Measurements from ENCODE around the gene RNASEH2B. TPM values are rescaled to one million over a fixed set of nuclear protein-coding genes. Genes with fewer than 3 reads are reported as not detected.

Gene RNASEH2B
- total RNA-seq, 1 experiment from 2014 or later, result 60.2 TPM

DNA sequence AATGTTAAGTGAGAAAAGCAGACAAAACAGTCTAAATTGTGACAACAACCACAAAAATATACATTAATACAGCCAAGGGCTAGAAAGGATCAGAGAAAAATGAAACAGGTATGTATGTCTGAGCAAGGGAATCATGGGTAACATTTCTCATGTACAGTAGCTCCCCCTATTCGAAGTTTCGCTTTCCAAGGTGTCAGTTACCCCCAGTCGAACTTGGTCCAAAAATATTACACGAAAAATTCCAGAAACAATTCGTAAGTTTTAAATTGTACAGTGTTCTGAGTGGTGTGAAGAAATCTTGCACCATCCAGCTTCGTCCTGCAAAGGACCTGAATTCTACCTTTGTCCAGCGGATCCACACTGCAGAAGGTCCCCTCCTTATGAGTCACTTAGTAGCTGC lies 1.8 kb upstream of the RNASEH2B start:
- Histone ChIP-seq H3K9me3 (no peaks in the 10 kb centered on the region), H3K36me3 (ENCODE audit: control insufficient read depth, insufficient read depth, low read length) (no peaks in the 10 kb centered on the region), H3K27me3 (replicated peaks; ENCODE audit: control insufficient read depth, insufficient read depth, low read length) (no peaks in the 10 kb centered on the region), H3K4me1 (peaks cover 13% of the 10 kb centered on the region), H3K4me3 (ENCODE audit: low read depth, low read length) (no peak overlapping the region)
- no peaks in the 10 kb centered on the region for H3K9me3 Mint-ChIP-seq (ENCODE audit: unreplicated experiment)
- H3K27ac Mint-ChIP-seq (ENCODE audit: unreplicated experiment), result no peak overlapping the region
- intact Hi-C loops (cut with micrococcal nuclease; ENCODE audit: unreplicated experiment), result no loop called here
- BruUV-seq (replicated peaks), result no TSS peak
- ChIA-PET POLR2A (no interaction called here), CTCF (no interaction called here)
- H3K4me1 Mint-ChIP-seq (ENCODE audit: low read depth, unreplicated experiment), result peaks cover 19% of the 10 kb centered on the region
- no peak for DNase-seq
- H3K36me3 Mint-ChIP-seq (ENCODE audit: insufficient read depth, unreplicated experiment), result no peaks in the 10 kb centered on the region
- TF ChIP-seq, protein P1, sequence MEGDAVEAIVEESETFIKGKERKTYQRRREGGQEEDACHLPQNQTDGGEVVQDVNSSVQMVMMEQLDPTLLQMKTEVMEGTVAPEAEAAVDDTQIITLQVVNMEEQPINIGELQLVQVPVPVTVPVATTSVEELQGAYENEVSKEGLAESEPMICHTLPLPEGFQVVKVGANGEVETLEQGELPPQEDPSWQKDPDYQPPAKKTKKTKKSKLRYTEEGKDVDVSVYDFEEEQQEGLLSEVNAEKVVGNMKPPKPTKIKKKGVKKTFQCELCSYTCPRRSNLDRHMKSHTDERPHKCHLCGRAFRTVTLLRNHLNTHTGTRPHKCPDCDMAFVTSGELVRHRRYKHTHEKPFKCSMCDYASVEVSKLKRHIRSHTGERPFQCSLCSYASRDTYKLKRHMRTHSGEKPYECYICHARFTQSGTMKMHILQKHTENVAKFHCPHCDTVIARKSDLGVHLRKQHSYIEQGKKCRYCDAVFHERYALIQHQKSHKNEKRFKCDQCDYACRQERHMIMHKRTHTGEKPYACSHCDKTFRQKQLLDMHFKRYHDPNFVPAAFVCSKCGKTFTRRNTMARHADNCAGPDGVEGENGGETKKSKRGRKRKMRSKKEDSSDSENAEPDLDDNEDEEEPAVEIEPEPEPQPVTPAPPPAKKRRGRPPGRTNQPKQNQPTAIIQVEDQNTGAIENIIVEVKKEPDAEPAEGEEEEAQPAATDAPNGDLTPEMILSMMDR (IDR thresholded peaks at IDR 0.05; ENCODE audit: insufficient read depth in 1 of 2, low read depth in 1 of 2, low read length in 1 of 2, severe bottlenecking in 1 of 2, unreplicated experiment in 1 of 2), result no peak
- H3K4me3 Mint-ChIP-seq (ENCODE audit: unreplicated experiment), result no peak overlapping the region
- H3K27me3 Mint-ChIP-seq (ENCODE audit: insufficient read depth, unreplicated experiment), result no peaks in the 10 kb centered on the region

DNA sequence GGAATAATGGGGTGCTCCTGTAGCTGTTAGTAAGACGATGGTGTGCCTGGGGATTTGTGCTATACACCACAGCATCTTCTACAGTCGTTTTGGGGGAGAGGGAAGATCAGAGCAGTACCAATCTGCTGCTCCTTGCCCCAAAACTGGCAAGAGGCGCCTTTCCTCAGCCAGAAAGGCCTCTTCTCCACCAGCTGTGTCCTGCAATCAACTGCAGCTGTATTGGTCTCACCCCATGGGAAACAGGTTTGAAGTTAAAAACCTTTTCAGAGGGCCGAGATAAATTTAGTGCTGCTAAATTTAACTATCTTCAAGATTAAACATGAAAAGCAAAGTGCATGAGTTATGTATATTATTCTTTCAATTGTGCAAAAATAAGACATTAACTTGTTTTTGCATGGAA lies 1.2 kb upstream of the RNASEH2B start:
- no peak overlapping the region for H3K27ac Mint-ChIP-seq (ENCODE audit: unreplicated experiment)
- no TSS peak for BruUV-seq (replicated peaks)

DNA sequence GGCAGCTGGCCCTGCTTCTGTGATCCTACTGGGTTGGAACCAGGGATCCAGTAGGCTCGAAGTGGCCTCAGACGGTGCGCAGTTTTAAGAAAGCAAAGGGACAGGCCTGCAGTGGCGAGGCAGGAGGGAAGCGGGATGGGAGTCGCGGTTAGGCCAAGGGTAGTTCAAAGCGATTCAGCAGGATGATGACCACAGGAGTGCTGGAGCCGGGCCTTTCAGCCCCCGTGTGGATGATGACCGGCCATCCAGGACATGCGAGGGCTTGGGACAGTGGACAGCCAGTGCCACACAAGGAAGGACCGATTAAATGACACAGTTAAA lies 854 bp downstream of the RNASEH2B start:
- no TSS peak for BruUV-seq (replicated peaks)
- H3K27me3 Mint-ChIP-seq (ENCODE audit: insufficient read depth, unreplicated experiment), result no peaks in the 10 kb centered on the region
- no peaks in the 10 kb centered on the region for H3K9me3 Mint-ChIP-seq (ENCODE audit: unreplicated experiment)
- Histone ChIP-seq H3K27me3 (replicated peaks; ENCODE audit: control insufficient read depth, insufficient read depth, low read length) (no peaks in the 10 kb centered on the region), H3K36me3 (ENCODE audit: control insufficient read depth, insufficient read depth, low read length) (no peaks in the 10 kb centered on the region), H3K4me1 (peaks cover 13% of the 10 kb centered on the region), H3K9me3 (no peaks in the 10 kb centered on the region), H3K4me3 (ENCODE audit: low read depth, low read length) (peak overlapping the region; percentile 94)
- H3K36me3 Mint-ChIP-seq (ENCODE audit: insufficient read depth, unreplicated experiment), result no peaks in the 10 kb centered on the region
- POLR2A ChIA-PET, result no interaction called here
- intact Hi-C loops (cut with micrococcal nuclease; ENCODE audit: unreplicated experiment), result loop anchor here (5.0 to 10.0 kb wide), 2 partner anchors 378 to 526 kb away; no protein-coding TSS in a partner anchor
- TF ChIP-seq, protein P1 (IDR thresholded peaks at IDR 0.05; ENCODE audit: insufficient read depth in 1 of 2, low read depth in 1 of 2, low read length in 1 of 2, severe bottlenecking in 1 of 2, unreplicated experiment in 1 of 2), result no peak
- peak overlapping the region; percentile 82 for H3K4me3 Mint-ChIP-seq (ENCODE audit: unreplicated experiment)
- CTCF ChIA-PET, result no interaction called here
- peaks cover 25% of the 10 kb centered on the region for H3K4me1 Mint-ChIP-seq (ENCODE audit: low read depth, unreplicated experiment)
- H3K27ac Mint-ChIP-seq (ENCODE audit: unreplicated experiment), result peak overlapping the region; percentile 82
- DNase-seq, result peak; percentile 56 to 60

More for the DNA sequence above, 1.2 kb upstream of the RNASEH2B start:
- no peak overlapping the region for H3K4me3 Mint-ChIP-seq (ENCODE audit: unreplicated experiment)
- no peak for DNase-seq
- H3K27me3 ChIP-seq (replicated peaks; ENCODE audit: control insufficient read depth, insufficient read depth, low read length), result no peaks in the 10 kb centered on the region
- no peaks in the 10 kb centered on the region for H3K9me3 Mint-ChIP-seq (ENCODE audit: unreplicated experiment)
- H3K4me3 ChIP-seq (ENCODE audit: low read depth, low read length), result no peak overlapping the region
- no peaks in the 10 kb centered on the region for H3K27me3 Mint-ChIP-seq (ENCODE audit: insufficient read depth, unreplicated experiment)
- CTCF ChIA-PET, result no interaction called here
- TF ChIP-seq, protein P1 (IDR thresholded peaks at IDR 0.05; ENCODE audit: insufficient read depth in 1 of 2, low read depth in 1 of 2, low read length in 1 of 2, severe bottlenecking in 1 of 2, unreplicated experiment in 1 of 2), result no peak
- H3K36me3 ChIP-seq (ENCODE audit: control insufficient read depth, insufficient read depth, low read length), result no peaks in the 10 kb centered on the region
- peaks cover 19% of the 10 kb centered on the region for H3K4me1 Mint-ChIP-seq (ENCODE audit: low read depth, unreplicated experiment)
- POLR2A ChIA-PET, result no interaction called here
- H3K4me1 ChIP-seq, result peaks cover 13% of the 10 kb centered on the region
- intact Hi-C loops (cut with micrococcal nuclease; ENCODE audit: unreplicated experiment), result no loop called here
- H3K36me3 Mint-ChIP-seq (ENCODE audit: insufficient read depth, unreplicated experiment), result no peaks in the 10 kb centered on the region
- no peaks in the 10 kb centered on the region for H3K9me3 ChIP-seq

Data from Caco-2 (cell line).